GM23338 (cell line): Measurements from ENCODE around the gene EIF4G3.
"Not testable (repeated sequence)": the region's sequence is repeated elsewhere in the genome, so short reads cannot be mapped to it uniquely, and the experiment has no call there.

ENCODE experiments used
- CREB1 ChIP-seq: fragments of 250-450 bp; sonication (Bioruptor Pico); IDR thresholded peaks from 2 replicates; pipeline ENCODE4 v1.5.0; 2020; ENCODE audit warnings: low read depth, mild to moderate bottlenecking, moderate library complexity
- EZH2 ChIP-seq: fragments of 200-600 bp; sonication (generic); IDR thresholded peaks from one replicate; pipeline ENCODE4 v1.8.0; 2017; ENCODE audit warnings: antibody characterized with exemption, mild to moderate bottlenecking, low read depth; ENCODE audit not compliant: unreplicated experiment
- EZH2phosphoT487 ChIP-seq: fragments of 200-600 bp; sonication (generic); IDR thresholded peaks from one replicate; pipeline ENCODE4 v1.8.1; 2018; ENCODE audit warnings: antibody characterized with exemption; ENCODE audit not compliant: unreplicated experiment
- JUNB ChIP-seq: IDR thresholded peaks from one replicate; pipeline ENCODE4 v1.6.1; 2016; ENCODE audit warnings: antibody characterized with exemption; ENCODE audit not compliant: unreplicated experiment
- NANOG ChIP-seq: IDR thresholded peaks from 2 replicates; pipeline ENCODE4 v1.6.1; 2016; ENCODE audit warnings: antibody characterized with exemption, borderline replicate concordance
- POLR2AphosphoS5 ChIP-seq: IDR thresholded peaks from 2 replicates; pipeline ENCODE4 v1.6.1; 2016; ENCODE audit warnings: antibody characterized with exemption, low read depth
- STAT1 ChIP-seq: IDR thresholded peaks from one replicate; pipeline ENCODE4 v1.6.1; 2016; ENCODE audit warnings: antibody characterized with exemption; ENCODE audit not compliant: unreplicated experiment
- ZNF114 ChIP-seq: fragments of 250-450 bp; sonication (Bioruptor Pico); IDR thresholded peaks from 2 replicates; pipeline ENCODE4 v1.5.0; 2020; ENCODE audit warnings: mild to moderate bottlenecking, moderate library complexity
- TF ChIP-seq, protein P1 (sequence below), 2 experiments: fragments of 200-600 bp in 1 of 2; sonication (generic) in 1 of 2; conservative IDR thresholded peaks; 2 replicates each; pipeline versions ENCODE4 v1.5.1 to v1.6.1; 2016 to 2017; ENCODE audit warnings: antibody characterized with exemption in 2 of 2, low read depth in 2 of 2, mild to moderate bottlenecking in 2 of 2, moderate library complexity in 1 of 2
- TF ChIP-seq, protein P2 (sequence below): IDR thresholded peaks from one replicate; pipeline ENCODE4 v1.6.1; 2018; ENCODE audit warnings: antibody characterized with exemption; ENCODE audit not compliant: unreplicated experiment
- TF ChIP-seq, protein P3 (sequence below): IDR thresholded peaks from 2 replicates; pipeline ENCODE4 v1.6.1; 2016; ENCODE audit warnings: antibody characterized with exemption
- TF ChIP-seq, protein P4 (sequence below): fragments of 250-450 bp; sonication (Bioruptor Pico); IDR thresholded peaks from 2 replicates; pipeline ENCODE4 v1.5.0; 2020; ENCODE audit warnings: mild to moderate bottlenecking, moderate library complexity

DNA sequence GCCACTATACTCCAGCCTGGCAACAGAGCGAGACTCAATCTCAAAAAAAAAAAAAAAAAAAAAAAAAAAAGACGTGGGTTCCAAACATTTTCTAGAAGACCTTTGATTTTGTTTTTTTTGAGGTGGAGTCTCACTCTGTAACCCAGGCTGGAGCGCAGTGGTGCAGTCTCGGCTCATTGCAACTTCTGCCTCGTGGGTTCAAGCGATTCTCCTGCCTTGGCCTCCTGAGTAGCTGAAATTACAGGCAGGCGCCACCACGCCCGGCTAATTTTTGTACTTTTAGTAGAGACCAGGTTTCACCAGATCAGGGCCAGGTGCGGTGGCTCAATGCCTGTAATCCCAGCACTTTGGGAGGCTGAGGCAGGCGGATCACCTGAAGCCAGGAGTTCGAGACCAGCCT is 3.6 kb downstream of the EIF4G3 start:
- TF ChIP-seq EZH2phosphoT487; CREB1 (CRISPR knock-in tag); POLR2AphosphoS5; EZH2; JUNB; STAT1; NANOG; ZNF114: not testable (repeated sequence)
- TF ChIP-seq, protein P1, sequence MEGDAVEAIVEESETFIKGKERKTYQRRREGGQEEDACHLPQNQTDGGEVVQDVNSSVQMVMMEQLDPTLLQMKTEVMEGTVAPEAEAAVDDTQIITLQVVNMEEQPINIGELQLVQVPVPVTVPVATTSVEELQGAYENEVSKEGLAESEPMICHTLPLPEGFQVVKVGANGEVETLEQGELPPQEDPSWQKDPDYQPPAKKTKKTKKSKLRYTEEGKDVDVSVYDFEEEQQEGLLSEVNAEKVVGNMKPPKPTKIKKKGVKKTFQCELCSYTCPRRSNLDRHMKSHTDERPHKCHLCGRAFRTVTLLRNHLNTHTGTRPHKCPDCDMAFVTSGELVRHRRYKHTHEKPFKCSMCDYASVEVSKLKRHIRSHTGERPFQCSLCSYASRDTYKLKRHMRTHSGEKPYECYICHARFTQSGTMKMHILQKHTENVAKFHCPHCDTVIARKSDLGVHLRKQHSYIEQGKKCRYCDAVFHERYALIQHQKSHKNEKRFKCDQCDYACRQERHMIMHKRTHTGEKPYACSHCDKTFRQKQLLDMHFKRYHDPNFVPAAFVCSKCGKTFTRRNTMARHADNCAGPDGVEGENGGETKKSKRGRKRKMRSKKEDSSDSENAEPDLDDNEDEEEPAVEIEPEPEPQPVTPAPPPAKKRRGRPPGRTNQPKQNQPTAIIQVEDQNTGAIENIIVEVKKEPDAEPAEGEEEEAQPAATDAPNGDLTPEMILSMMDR (conservative IDR thresholded peaks at IDR 0.05; ENCODE audit: low read depth in 2 of 2): not testable (repeated sequence)
- TF ChIP-seq, protein P2, sequence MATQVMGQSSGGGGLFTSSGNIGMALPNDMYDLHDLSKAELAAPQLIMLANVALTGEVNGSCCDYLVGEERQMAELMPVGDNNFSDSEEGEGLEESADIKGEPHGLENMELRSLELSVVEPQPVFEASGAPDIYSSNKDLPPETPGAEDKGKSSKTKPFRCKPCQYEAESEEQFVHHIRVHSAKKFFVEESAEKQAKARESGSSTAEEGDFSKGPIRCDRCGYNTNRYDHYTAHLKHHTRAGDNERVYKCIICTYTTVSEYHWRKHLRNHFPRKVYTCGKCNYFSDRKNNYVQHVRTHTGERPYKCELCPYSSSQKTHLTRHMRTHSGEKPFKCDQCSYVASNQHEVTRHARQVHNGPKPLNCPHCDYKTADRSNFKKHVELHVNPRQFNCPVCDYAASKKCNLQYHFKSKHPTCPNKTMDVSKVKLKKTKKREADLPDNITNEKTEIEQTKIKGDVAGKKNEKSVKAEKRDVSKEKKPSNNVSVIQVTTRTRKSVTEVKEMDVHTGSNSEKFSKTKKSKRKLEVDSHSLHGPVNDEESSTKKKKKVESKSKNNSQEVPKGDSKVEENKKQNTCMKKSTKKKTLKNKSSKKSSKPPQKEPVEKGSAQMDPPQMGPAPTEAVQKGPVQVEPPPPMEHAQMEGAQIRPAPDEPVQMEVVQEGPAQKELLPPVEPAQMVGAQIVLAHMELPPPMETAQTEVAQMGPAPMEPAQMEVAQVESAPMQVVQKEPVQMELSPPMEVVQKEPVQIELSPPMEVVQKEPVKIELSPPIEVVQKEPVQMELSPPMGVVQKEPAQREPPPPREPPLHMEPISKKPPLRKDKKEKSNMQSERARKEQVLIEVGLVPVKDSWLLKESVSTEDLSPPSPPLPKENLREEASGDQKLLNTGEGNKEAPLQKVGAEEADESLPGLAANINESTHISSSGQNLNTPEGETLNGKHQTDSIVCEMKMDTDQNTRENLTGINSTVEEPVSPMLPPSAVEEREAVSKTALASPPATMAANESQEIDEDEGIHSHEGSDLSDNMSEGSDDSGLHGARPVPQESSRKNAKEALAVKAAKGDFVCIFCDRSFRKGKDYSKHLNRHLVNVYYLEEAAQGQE: not testable (repeated sequence)
- TF ChIP-seq, protein P3, sequence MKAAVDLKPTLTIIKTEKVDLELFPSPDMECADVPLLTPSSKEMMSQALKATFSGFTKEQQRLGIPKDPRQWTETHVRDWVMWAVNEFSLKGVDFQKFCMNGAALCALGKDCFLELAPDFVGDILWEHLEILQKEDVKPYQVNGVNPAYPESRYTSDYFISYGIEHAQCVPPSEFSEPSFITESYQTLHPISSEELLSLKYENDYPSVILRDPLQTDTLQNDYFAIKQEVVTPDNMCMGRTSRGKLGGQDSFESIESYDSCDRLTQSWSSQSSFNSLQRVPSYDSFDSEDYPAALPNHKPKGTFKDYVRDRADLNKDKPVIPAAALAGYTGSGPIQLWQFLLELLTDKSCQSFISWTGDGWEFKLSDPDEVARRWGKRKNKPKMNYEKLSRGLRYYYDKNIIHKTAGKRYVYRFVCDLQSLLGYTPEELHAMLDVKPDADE: not testable (repeated sequence)
- TF ChIP-seq, protein P4, sequence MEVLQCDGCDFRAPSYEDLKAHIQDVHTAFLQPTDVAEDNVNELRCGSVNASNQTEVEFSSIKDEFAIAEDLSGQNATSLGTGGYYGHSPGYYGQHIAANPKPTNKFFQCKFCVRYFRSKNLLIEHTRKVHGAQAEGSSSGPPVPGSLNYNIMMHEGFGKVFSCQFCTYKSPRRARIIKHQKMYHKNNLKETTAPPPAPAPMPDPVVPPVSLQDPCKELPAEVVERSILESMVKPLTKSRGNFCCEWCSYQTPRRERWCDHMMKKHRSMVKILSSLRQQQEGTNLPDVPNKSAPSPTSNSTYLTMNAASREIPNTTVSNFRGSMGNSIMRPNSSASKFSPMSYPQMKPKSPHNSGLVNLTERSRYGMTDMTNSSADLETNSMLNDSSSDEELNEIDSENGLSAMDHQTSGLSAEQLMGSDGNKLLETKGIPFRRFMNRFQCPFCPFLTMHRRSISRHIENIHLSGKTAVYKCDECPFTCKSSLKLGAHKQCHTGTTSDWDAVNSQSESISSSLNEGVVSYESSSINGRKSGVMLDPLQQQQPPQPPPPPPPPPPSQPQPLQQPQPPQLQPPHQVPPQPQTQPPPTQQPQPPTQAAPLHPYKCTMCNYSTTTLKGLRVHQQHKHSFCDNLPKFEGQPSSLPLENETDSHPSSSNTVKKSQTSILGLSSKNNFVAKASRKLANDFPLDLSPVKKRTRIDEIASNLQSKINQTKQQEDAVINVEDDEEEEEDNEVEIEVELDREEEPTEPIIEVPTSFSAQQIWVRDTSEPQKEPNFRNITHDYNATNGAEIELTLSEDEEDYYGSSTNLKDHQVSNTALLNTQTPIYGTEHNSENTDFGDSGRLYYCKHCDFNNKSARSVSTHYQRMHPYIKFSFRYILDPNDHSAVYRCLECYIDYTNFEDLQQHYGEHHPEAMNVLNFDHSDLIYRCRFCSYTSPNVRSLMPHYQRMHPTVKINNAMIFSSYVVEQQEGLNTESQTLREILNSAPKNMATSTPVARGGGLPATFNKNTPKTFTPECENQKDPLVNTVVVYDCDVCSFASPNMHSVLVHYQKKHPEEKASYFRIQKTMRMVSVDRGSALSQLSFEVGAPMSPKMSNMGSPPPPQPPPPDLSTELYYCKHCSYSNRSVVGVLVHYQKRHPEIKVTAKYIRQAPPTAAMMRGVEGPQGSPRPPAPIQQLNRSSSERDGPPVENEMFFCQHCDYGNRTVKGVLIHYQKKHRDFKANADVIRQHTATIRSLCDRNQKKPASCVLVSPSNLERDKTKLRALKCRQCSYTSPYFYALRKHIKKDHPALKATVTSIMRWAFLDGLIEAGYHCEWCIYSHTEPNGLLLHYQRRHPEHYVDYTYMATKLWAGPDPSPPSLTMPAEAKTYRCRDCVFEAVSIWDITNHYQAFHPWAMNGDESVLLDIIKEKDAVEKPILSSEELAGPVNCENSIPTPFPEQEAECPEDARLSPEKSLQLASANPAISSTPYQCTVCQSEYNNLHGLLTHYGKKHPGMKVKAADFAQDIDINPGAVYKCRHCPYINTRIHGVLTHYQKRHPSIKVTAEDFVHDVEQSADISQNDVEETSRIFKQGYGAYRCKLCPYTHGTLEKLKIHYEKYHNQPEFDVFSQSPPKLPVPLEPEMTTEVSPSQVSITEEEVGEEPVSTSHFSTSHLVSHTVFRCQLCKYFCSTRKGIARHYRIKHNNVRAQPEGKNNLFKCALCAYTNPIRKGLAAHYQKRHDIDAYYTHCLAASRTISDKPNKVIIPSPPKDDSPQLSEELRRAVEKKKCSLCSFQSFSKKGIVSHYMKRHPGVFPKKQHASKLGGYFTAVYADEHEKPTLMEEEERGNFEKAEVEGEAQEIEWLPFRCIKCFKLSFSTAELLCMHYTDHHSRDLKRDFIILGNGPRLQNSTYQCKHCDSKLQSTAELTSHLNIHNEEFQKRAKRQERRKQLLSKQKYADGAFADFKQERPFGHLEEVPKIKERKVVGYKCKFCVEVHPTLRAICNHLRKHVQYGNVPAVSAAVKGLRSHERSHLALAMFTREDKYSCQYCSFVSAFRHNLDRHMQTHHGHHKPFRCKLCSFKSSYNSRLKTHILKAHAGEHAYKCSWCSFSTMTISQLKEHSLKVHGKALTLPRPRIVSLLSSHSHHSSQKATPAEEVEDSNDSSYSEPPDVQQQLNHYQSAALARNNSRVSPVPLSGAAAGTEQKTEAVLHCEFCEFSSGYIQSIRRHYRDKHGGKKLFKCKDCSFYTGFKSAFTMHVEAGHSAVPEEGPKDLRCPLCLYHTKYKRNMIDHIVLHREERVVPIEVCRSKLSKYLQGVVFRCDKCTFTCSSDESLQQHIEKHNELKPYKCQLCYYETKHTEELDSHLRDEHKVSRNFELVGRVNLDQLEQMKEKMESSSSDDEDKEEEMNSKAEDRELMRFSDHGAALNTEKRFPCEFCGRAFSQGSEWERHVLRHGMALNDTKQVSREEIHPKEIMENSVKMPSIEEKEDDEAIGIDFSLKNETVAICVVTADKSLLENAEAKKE (CRISPR knock-in tag): not testable (repeated sequence)
